SU-DHL-6 (cell line): Measurements from ENCODE around the gene TNIP1.

ENCODE experiments used
- CTCF ChIP-seq: fragments of 200-600 bp; sonication (generic); IDR thresholded peaks from one replicate; pipeline ENCODE4 v1.5.1; 2017; ENCODE audit warnings: antibody characterized with exemption, mild to moderate bottlenecking, low read length, moderate library complexity; ENCODE audit not compliant: insufficient read depth, poor library complexity, severe bottlenecking
- EZH2phosphoT487 ChIP-seq: fragments of 200-600 bp; sonication (generic), shearing (Covaris generic); conservative IDR thresholded peaks from 2 replicates; pipeline ENCODE4 v1.6.1; 2018; ENCODE audit warnings: mild to moderate bottlenecking, antibody characterized with exemption, low read length, moderate library complexity, mixed read lengths

- TF ChIP-seq CTCF (no peak), EZH2phosphoT487 (no peak)
Measured at GRCh38 chr5:151123897-151124751, 43.3 kb upstream of the TNIP1 start.
